H9 (cell line): ENCODE results near the gene PRKACG. TPM values are rescaled to one million over a fixed set of nuclear protein-coding genes. Genes with fewer than 3 reads are reported as not detected.

Experiments used
- DNase-seq: peaks from one replicate; pipeline ENCODE4 v3.0.0-alpha.2; 2017
- H2AFZ ChIP-seq: one replicate; pipeline ENCODE4 v1.6.1; 2013; ENCODE audit warnings: mild to moderate bottlenecking, low read length, control low read depth, moderate library complexity
- H2AK5ac ChIP-seq: 2 replicates; pipeline ENCODE4 v1.6.1; 2013; ENCODE audit warnings: low read length, control low read depth, mixed read lengths; ENCODE audit not compliant: insufficient read length
- H2BK120ac ChIP-seq: one replicate; pipeline ENCODE4 v1.6.1; 2013; ENCODE audit warnings: low read depth, mild to moderate bottlenecking, low read length, control low read depth, inconsistent platforms; ENCODE audit not compliant: poor library complexity, severe bottlenecking
- H2BK12ac ChIP-seq: 2 replicates; pipeline ENCODE4 v1.6.1; 2013; ENCODE audit warnings: low read length, control low read depth, mixed read lengths, low read depth; ENCODE audit not compliant: insufficient read length
- H2BK15ac ChIP-seq: 2 replicates; pipeline ENCODE4 v1.6.1; 2013; ENCODE audit warnings: low read depth, low read length, control low read depth
- H2BK20ac ChIP-seq: one replicate; pipeline ENCODE4 v1.6.1; 2013; ENCODE audit warnings: low read depth, mild to moderate bottlenecking, low read length, control low read depth, inconsistent platforms; ENCODE audit not compliant: poor library complexity, severe bottlenecking
- H2BK5ac ChIP-seq: 2 replicates; pipeline ENCODE4 v1.6.1; 2013; ENCODE audit warnings: low read length, control low read depth, mixed read lengths; ENCODE audit not compliant: insufficient read length
- H3K14ac ChIP-seq: 2 replicates; pipeline ENCODE4 v1.6.1; 2013; ENCODE audit warnings: low read length, control low read depth; ENCODE audit not compliant: insufficient read depth
- H3K18ac ChIP-seq: 2 replicates; pipeline ENCODE4 v1.6.1; 2013; ENCODE audit warnings: low read depth, mild to moderate bottlenecking, mixed read lengths, low read length, control low read depth; ENCODE audit not compliant: insufficient read length
- H3K23ac ChIP-seq: 2 replicates; pipeline ENCODE4 v1.6.1; 2013; ENCODE audit warnings: low read length, control low read depth, mixed read lengths, low read depth; ENCODE audit not compliant: insufficient read length
- H3K23me2 ChIP-seq: 2 replicates; pipeline ENCODE4 v1.6.1; 2013; ENCODE audit warnings: low read depth, mild to moderate bottlenecking, mixed read lengths, low read length, control low read depth; ENCODE audit not compliant: insufficient read length, poor library complexity, severe bottlenecking
- H3K27ac ChIP-seq: 2 replicates; pipeline ENCODE4 v1.5.1; 2013; ENCODE audit warnings: low read length, control low read depth, mixed read lengths, low read depth; ENCODE audit not compliant: insufficient read length
- H3K27me3 ChIP-seq: 2 replicates; pipeline ENCODE4 v1.6.1; 2013; ENCODE audit warnings: low read length, control low read depth, inconsistent platforms; ENCODE audit not compliant: insufficient read depth
- H3K4ac ChIP-seq: 2 replicates; pipeline ENCODE4 v1.6.1; 2013; ENCODE audit warnings: low read depth, mild to moderate bottlenecking, control low read depth, inconsistent platforms, low read length, moderate library complexity
- H3K4me1 ChIP-seq: 2 replicates; pipeline ENCODE4 v1.6.1; 2013; ENCODE audit warnings: low read length, control low read depth, inconsistent platforms; ENCODE audit not compliant: insufficient read depth
- H3K4me2 ChIP-seq: 2 replicates; pipeline ENCODE4 v1.6.1; 2013; ENCODE audit warnings: low read length, control low read depth, mixed read lengths; ENCODE audit not compliant: insufficient read length, insufficient read depth
- H3K56ac ChIP-seq: 2 replicates; pipeline ENCODE4 v1.6.1; 2013; ENCODE audit warnings: low read depth, mild to moderate bottlenecking, mixed read lengths, low read length, control low read depth; ENCODE audit not compliant: insufficient read length
- H3K79me1 ChIP-seq: 2 replicates; pipeline ENCODE4 v1.6.1; 2013; ENCODE audit warnings: low read depth, mild to moderate bottlenecking, moderate library complexity, low read length, control low read depth, inconsistent platforms; ENCODE audit not compliant: insufficient read depth, poor library complexity, severe bottlenecking
- H3K79me2 ChIP-seq: 2 replicates; pipeline ENCODE4 v1.6.1; 2013; ENCODE audit warnings: low read length, control low read depth, inconsistent platforms; ENCODE audit not compliant: insufficient read depth
- H3K9ac ChIP-seq: 2 replicates; pipeline ENCODE4 v1.6.1; 2013; ENCODE audit warnings: low read length, control low read depth, mixed read lengths; ENCODE audit not compliant: insufficient read length; ENCODE audit errors: extremely low read depth
- H3K9me3 ChIP-seq: one replicate; pipeline ENCODE4 v1.6.1; 2013; ENCODE audit warnings: low read depth, low read length, inconsistent platforms; ENCODE audit not compliant: control insufficient read depth
- H3T11ph ChIP-seq: one replicate; pipeline ENCODE4 v1.6.1; 2013; ENCODE audit warnings: mild to moderate bottlenecking, low read length, control low read depth, inconsistent platforms
- H4K20me1 ChIP-seq: one replicate; pipeline ENCODE4 v1.6.1; 2013; ENCODE audit not compliant: control insufficient read depth, insufficient read length, insufficient read depth
- H4K5ac ChIP-seq: 2 replicates; pipeline ENCODE4 v1.6.1; 2013; ENCODE audit warnings: low read depth, mild to moderate bottlenecking, mixed read lengths, low read length, control low read depth; ENCODE audit not compliant: insufficient read length
- H4K8ac ChIP-seq: replicated peaks from 2 replicates; pipeline ENCODE4 v1.6.1; 2013; ENCODE audit warnings: low read length, control low read depth, mixed read lengths, low read depth; ENCODE audit not compliant: insufficient read length
- H4K91ac ChIP-seq: 2 replicates; pipeline ENCODE4 v1.6.1; 2013; ENCODE audit warnings: low read depth, mild to moderate bottlenecking, moderate library complexity, mixed read lengths, low read length, control low read depth; ENCODE audit not compliant: insufficient read length
- H3K27ac Mint-ChIP-seq, 3 experiments: 2 replicates in 2 of 3; 3 replicates in 1 of 3; pipeline ENCODE4 v1.8.0; 2020 to 2021; ENCODE audit warnings: mixed read lengths in 3 of 3, mild to moderate bottlenecking in 1 of 3, moderate library complexity in 1 of 3
- H3K27me3 Mint-ChIP-seq: 2 replicates; pipeline ENCODE4 v1.8.0; 2021; ENCODE audit warnings: low read depth, mild to moderate bottlenecking, moderate library complexity, mixed read lengths
- H3K36me3 Mint-ChIP-seq, 3 experiments: 2 replicates in 2 of 3; 3 replicates in 1 of 3; pipeline ENCODE4 v1.8.0; 2020 to 2021; ENCODE audit warnings: low read depth in 3 of 3, mixed read lengths in 3 of 3; ENCODE audit not compliant: insufficient read depth in 1 of 3
- H3K4me1 Mint-ChIP-seq, 2 experiments: 2 replicates each; pipeline ENCODE4 v1.8.0; 2020; ENCODE audit warnings: mixed read lengths in 2 of 2
- H3K4me3 Mint-ChIP-seq, 2 experiments: 2 replicates in 1 of 2; 3 replicates in 1 of 2; pipeline ENCODE4 v1.8.0; 2020 to 2021; ENCODE audit warnings: mild to moderate bottlenecking in 2 of 2, mixed read lengths in 2 of 2, moderate library complexity in 1 of 2
- H3K9me3 Mint-ChIP-seq, 2 experiments: 2 replicates in 1 of 2; 3 replicates in 1 of 2; pipeline ENCODE4 v1.8.0; 2020; ENCODE audit warnings: mild to moderate bottlenecking in 2 of 2, mixed read lengths in 2 of 2, moderate library complexity in 1 of 2
- CTCF ChIP-seq: fragments of 200-600 bp; sonication (generic); conservative IDR thresholded peaks from 3 replicates; pipeline ENCODE4 v1.8.0; 2021; ENCODE audit warnings: antibody characterized with exemption, mild to moderate bottlenecking
- WGBS: extraction: QIAGEN DNeasy Blood & Tissue Kit; methylation state at CpG from one replicate; pipeline ENCODE4 v1.1.7; 2013; ENCODE audit warnings: missing lambda C conversion rate, low lambda C conversion rate, mixed read lengths; ENCODE audit not compliant: insufficient read length; ENCODE audit errors: extremely low coverage; 5-methylcytosine and 5-hydroxymethylcytosine counted together
- total RNA-seq: library from RNA; stranded (reverse); gene quantifications from 2 replicates; pipeline ENCODE4 v1.2.1, GENCODE V29; 2021

The PRKACG gene
- total RNA-seq, 1 experiment from 2014 or later: not detected

- no peak overlapping the region for H3K27ac ChIP-seq
- H3K27me3 ChIP-seq: no peaks in the 10 kb centered on the region
- no peaks in the 10 kb centered on the region for H3K79me1 ChIP-seq
- H4K91ac ChIP-seq: no peak overlapping the region
- H2AK5ac ChIP-seq: no peak overlapping the region
- H3K4ac ChIP-seq: no peak overlapping the region
- no peak for TF ChIP-seq CTCF
- no peaks in the 10 kb centered on the region for H3K9me3 ChIP-seq
- no peak overlapping the region for H2AFZ ChIP-seq
- peaks cover 34 to 38% of the 10 kb centered on the region in 2 experiments for H3K4me1 Mint-ChIP-seq
- H3K4me3 Mint-ChIP-seq: no peak overlapping the region
- H3K56ac ChIP-seq: no peak overlapping the region
- H3K79me2 ChIP-seq: no peaks in the 10 kb centered on the region; the same call in 1 of the 2 replicates
- no CpG with 5 or more reads among the region's 5 CpGs for WGBS
- no peak overlapping the region for H3K27ac Mint-ChIP-seq
- H4K20me1 ChIP-seq: no peaks in the 10 kb centered on the region
- no peak for DNase-seq
- no peaks in the 10 kb centered on the region for H3K23me2 ChIP-seq
- no peak overlapping the region for H2BK20ac ChIP-seq
- H3K36me3 Mint-ChIP-seq: peaks cover 18 to 52% (median 37%) of the 10 kb centered on the region in 3 experiments
- H3K23ac ChIP-seq: no peak overlapping the region
- H3K9me3 Mint-ChIP-seq: no peaks in the 10 kb centered on the region
- no peak overlapping the region for H2BK5ac ChIP-seq
- H2BK12ac ChIP-seq: no peak overlapping the region
- no peak overlapping the region for H4K8ac ChIP-seq
- no peak overlapping the region for H3K18ac ChIP-seq
- H3K27me3 Mint-ChIP-seq: no peaks in the 10 kb centered on the region
- H3T11ph ChIP-seq: no peak overlapping the region
- H3K14ac ChIP-seq: no peak overlapping the region
- no peak overlapping the region for H2BK15ac ChIP-seq
- no peak overlapping the region for H3K9ac ChIP-seq
- H3K4me2 ChIP-seq: no peak overlapping the region
- peaks cover 12% of the 10 kb centered on the region for H3K4me1 ChIP-seq
- H2BK120ac ChIP-seq: no peak overlapping the region
- no peak overlapping the region for H4K5ac ChIP-seq
Measured at GRCh38 chr9:69062195-69062594, 48.3 kb upstream of the PRKACG start.
